Measurements from ENCODE around the gene LMBRD2.

Gene LMBRD2

GRCh38 chr5:36168737-36169136 is 17.1 kb upstream of the LMBRD2 start:
- Histone ChIP-seq H3K36me3 (peaks cover 99% of the 10 kb centered on the region), H3K27ac (no peak overlapping the region), H3K9me3 (ENCODE audit: severe bottlenecking) (no peaks in the 10 kb centered on the region), H3K27me3 (ENCODE audit: insufficient read depth, low read depth, severe bottlenecking) (no peaks in the 10 kb centered on the region), H3K4me3 (ENCODE audit: low read depth, low read length) (no peak overlapping the region)
- TF ChIP-seq CTCF (IDR thresholded peaks at IDR 0.05; ENCODE audit: low read depth, low read length): no peak
- DNase-seq: no peak

- Histone ChIP-seq H3K9me3 (ENCODE audit: severe bottlenecking) (no peaks in the 10 kb centered on the region), H3K4me3 (ENCODE audit: low read depth, low read length) (no peak overlapping the region), H3K27me3 (ENCODE audit: insufficient read depth, low read depth, severe bottlenecking) (no peaks in the 10 kb centered on the region), H3K27ac (no peak overlapping the region), H3K36me3 (peaks cover 100% of the 10 kb centered on the region)
- no peak for DNase-seq
- no peak for TF ChIP-seq CTCF (IDR thresholded peaks at IDR 0.05; ENCODE audit: low read depth, low read length)
Observed at GRCh38 chr5:36164461-36164860, 12.8 kb upstream of the LMBRD2 start.

- Histone ChIP-seq H3K27me3 (ENCODE audit: insufficient read depth, low read depth, severe bottlenecking) (no peaks in the 10 kb centered on the region), H3K4me3 (ENCODE audit: low read depth, low read length) (no peak overlapping the region), H3K36me3 (peaks cover 100% of the 10 kb centered on the region), H3K27ac (no peak overlapping the region), H3K9me3 (ENCODE audit: severe bottlenecking) (no peaks in the 10 kb centered on the region)
- TF ChIP-seq CTCF (IDR thresholded peaks at IDR 0.05; ENCODE audit: low read depth, low read length): no peak
- DNase-seq: no peak
Observed at GRCh38 chr5:36162810-36163486, 11.3 kb upstream of the LMBRD2 start.

GRCh38 chr5:36161361-36161760 is 9.7 kb upstream of the LMBRD2 start:
- no peak for DNase-seq
- no peak overlapping the region for H3K4me3 ChIP-seq (ENCODE audit: low read depth, low read length)
- no peaks in the 10 kb centered on the region for H3K27me3 ChIP-seq (ENCODE audit: insufficient read depth, low read depth, severe bottlenecking)
- no peaks in the 10 kb centered on the region for H3K9me3 ChIP-seq (ENCODE audit: severe bottlenecking)
- peaks cover 100% of the 10 kb centered on the region for H3K36me3 ChIP-seq
- no peak for TF ChIP-seq CTCF (IDR thresholded peaks at IDR 0.05; ENCODE audit: low read depth, low read length)
- H3K27ac ChIP-seq: no peak overlapping the region

DNA sequence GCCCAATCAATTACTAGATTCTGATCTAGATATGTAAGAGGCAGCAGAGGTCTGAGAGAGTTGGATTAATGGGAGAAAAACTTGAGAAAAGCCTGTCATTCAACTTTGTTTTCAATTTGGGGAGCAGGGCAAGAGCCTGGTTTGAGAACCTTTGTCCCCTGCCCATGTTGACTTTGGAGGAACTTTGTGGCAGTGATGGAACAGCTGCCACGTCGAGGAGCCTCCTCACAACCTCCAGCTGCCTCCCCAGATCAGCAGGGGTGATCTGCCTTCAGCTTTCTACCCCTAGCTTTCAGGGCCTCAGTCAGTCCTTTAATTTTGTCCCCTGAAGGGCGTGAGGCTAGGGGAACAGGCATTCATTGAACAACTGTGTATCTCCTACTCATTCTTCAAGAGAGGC is 8.9 kb upstream of the LMBRD2 start:
- no peak for TF ChIP-seq CTCF (IDR thresholded peaks at IDR 0.05; ENCODE audit: low read depth, low read length)
- Histone ChIP-seq H3K27ac (no peak overlapping the region), H3K4me3 (ENCODE audit: low read depth, low read length) (no peak overlapping the region), H3K36me3 (peaks cover 94% of the 10 kb centered on the region), H3K9me3 (ENCODE audit: severe bottlenecking) (no peaks in the 10 kb centered on the region), H3K27me3 (ENCODE audit: insufficient read depth, low read depth, severe bottlenecking) (no peaks in the 10 kb centered on the region)
- no peak for DNase-seq

DNA sequence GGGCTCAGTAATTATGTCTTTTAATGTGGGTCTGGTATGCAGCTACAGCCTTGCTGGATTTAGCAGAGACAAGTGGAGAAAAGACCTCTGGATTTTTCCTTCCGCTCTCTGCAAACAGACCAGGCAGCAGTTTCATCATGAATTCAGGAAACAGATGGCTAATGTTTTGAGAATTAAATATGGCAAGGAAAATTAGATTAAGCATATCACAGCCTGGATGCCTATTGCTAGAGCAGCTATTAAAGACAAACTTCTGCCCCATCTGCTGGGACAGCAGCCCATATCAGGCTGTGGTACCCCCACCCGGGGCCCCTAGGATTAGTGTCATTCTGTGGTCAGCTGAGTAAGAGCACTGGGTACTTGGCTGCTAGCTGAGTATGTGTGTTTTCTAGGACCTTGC is 6.5 kb upstream of the LMBRD2 start:
- DNase-seq: peak; percentile 75
- Histone ChIP-seq H3K9me3 (ENCODE audit: severe bottlenecking) (no peaks in the 10 kb centered on the region), H3K27me3 (ENCODE audit: insufficient read depth, low read depth, severe bottlenecking) (no peaks in the 10 kb centered on the region), H3K27ac (peak overlapping the region; percentile 65), H3K4me3 (ENCODE audit: low read depth, low read length) (no peak overlapping the region), H3K36me3 (peaks cover 94% of the 10 kb centered on the region)
- no peak for TF ChIP-seq CTCF (IDR thresholded peaks at IDR 0.05; ENCODE audit: low read depth, low read length)

Data from WERI-Rb-1 (cell line).